Measurements from ENCODE around the gene SOWAHB. TPM values are rescaled to one million over a fixed set of nuclear protein-coding genes. Genes with fewer than 3 reads are reported as not detected.
"Not testable (repeated sequence)": the region's sequence is repeated elsewhere in the genome, so short reads cannot be mapped to it uniquely, and the experiment has no call there.

The SOWAHB gene
- polyA plus RNA-seq, 3 donors = 4.6 to 7.5 (median 4.8) TPM

DNA sequence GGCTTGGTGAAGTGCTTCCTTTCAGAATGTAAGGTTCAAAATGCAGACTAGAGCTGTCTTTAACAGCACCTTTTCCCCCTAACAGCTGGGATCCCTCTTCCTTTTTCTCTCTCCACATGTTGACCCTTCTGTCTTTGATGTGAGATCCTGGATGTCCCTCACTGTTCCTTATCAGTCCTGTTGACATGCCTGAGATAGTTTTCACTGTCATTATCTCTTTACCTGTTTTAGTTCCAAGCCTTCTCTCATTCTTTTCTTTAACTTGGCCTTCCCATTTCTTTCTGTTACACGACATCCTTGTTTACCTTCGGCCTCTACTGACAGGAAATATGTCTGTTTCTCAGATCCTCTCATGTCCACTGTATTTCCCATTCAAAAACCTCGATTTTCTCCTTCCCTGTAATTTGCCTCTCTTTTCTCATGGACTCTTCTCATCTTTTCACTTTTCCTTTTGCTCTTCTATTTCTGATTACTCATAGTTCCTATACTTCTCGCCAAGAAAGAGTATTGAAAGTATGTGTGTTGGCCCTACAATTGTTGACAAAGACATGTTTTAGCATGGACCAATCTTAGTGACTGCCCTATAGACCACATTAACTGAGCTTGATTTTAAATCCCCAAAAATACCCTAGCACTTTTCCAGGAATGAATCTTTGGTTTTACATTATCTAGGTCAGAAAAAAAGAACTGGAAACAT, 1.2 kb upstream of the SOWAHB start:
- no peak for DNase-seq (ENCODE audit: extremely low read depth in 1 of 11, low read depth in 9 of 11, low spot score in 4 of 11)

DNA sequence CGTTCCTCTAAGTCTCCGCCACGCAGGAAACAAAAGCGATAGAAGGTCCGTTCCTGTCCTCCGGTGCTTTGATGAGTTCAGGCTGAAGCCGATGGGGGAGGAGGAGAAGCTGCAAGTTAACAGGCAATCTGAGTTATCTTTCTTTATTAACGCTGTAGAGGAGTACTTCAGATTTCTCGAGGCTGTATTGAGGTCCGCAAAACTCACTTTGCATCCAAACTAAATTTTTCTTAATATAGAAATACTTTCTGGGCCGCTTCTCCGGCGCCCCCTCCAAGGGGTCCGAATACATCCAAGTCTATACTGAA, 395 bp upstream of the SOWAHB start:
- DNase-seq (ENCODE audit: extremely low read depth in 1 of 11, low read depth in 9 of 11, low spot score in 4 of 11) = no peak

DNA sequence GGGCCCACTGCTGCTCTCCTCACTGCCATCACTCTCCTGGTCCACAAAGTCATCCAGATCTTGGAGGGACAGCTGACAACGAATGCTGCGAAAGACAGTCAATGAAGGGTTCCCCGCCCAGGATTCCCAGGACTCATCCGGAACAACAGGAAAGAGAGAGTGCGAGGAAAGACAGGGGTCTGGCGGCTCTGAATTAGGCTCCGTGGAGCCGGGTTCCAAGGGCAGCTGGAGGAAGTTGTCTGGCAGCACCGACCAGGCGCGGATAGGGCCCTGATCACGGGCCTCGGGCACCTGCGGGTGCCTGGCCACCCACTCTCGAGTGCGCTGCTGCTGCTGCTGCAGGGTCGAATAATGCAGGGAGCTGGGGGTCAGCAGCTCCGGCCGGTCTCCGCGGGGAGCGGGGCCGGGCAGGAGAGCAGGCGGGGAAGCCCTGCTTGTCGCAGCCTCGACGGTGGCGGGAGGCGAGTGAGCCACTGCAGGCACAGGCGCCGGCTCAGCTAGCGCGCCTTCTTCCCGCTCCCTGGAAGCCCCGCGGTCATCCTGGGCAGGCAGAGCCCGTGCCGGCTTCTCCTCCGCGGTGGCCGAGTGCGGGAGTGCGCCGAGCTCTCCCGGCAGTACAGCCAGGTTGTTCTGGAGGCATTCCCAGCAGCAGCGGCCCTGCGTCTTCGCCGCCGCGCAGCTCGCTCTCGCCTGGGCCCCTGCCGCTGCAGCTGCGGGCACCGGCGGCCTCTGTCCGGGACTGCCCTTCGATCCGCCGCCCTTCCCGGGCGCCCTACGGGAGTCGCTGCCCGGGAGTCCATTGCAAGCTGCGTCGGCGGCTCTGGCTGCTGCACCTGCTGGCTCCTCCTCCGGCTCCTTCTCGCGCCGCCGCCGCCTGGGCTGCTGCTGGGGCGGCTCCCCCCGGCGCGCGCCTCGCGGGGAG, 1.1 kb downstream of the SOWAHB start:
- peak in 5 of 11 donors; percentile 35 to 48 (median 39) for DNase-seq (ENCODE audit: extremely low read depth in 1 of 11, low read depth in 9 of 11, low spot score in 4 of 11)

DNA sequence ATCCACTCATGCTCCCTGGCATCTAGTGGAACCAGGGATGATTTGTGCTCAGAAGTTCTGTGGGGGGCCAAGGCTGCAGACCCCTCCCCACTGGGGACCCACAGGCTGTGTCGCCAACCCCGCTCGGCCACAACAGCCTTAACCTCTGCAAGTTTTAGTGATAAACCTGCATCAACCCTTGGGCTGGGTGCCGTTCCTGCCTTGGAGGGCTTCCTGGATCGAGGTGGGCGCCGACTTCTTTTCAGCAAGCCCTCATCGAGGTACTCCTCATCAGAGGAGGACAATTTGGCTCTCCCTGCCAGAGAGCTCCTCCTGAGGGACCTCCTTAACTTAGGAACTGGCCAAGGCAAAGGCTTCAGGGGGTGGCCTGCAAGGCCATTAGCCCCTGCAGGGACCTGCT, 1.9 kb downstream of the SOWAHB start:
- DNase-seq (ENCODE audit: extremely low read depth in 1 of 11, low read depth in 9 of 11, low spot score in 4 of 11) = no peak

DNA sequence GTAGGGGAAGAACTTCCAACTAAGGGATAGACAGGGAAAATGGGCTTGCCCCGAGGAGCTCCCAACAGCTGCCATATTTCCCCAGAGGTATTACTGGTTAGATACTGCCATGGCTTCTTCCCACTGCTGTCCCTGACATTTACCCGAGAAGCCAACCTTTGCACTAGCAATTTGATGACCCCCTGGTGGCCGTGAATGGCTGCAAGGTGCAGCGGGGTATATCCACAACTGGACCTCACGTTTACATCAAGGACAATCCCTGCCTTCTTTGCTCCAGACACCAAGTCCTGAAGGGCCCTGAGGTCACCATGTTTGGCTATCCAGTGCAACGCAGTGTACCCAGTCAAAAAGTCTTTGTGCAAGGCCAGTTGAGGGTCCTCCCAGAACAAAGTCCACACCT, 2.3 kb downstream of the SOWAHB start:
- no peak for DNase-seq (ENCODE audit: extremely low read depth in 1 of 11, low read depth in 9 of 11, low spot score in 4 of 11)

DNA sequence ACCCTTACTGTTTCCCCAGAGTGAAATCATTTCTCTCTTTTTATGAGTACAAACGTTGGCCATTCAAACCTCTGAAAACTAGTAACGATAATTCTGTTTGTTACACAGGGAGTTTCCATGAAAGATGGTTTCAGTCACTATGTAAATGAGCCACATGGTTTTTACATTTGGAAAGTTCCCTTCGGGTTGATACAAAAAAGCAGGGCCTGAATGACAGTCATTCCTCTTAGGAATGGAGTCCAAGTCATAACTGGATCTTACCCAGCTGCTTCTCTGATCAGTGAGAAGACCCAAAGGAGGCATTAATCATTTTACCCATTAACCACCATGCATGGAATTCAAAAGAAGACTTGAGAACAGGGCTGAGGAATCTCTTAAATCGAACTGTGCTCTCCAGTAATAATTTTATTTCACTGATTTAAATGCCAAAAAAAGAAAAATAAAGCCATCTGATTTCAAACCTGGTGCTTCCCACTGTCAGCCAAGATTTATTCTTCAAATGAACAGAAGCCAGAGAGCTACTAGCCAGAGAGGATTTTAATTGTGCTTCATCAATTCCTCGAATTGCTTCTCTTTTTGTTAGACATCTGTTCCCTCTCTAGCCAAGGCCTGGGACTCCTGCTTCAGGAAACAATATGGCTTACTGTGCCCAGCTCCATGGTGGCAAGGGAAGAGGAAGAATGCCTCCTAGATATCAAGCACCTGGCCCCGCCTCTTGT, 3.2 kb downstream of the SOWAHB start:
- DNase-seq (ENCODE audit: extremely low read depth in 1 of 11, low read depth in 9 of 11, low spot score in 4 of 11) = peak in 2 of 11 donors; percentile 11 to 33

DNA sequence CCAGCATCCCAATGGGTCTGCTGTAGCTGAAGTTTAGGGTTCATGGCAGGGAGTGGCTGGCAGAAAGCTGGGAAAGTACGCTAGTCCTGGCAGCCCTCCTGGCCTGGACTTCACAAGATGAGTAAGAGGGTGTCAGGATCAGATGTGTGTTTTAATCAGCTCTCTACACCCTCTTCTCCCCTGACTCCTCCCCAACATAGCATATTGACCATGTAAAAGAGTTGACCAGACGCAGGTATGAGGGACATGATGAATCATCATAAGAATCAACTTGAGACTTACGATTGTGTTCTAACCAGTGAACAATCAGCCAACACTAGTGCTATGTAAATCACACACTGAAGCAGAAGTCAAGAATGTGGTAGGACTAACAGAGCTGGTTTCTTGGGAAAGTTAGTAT, 5.3 kb downstream of the SOWAHB start:
- no peak for DNase-seq (ENCODE audit: extremely low read depth in 1 of 11, low read depth in 9 of 11, low spot score in 4 of 11)

DNA sequence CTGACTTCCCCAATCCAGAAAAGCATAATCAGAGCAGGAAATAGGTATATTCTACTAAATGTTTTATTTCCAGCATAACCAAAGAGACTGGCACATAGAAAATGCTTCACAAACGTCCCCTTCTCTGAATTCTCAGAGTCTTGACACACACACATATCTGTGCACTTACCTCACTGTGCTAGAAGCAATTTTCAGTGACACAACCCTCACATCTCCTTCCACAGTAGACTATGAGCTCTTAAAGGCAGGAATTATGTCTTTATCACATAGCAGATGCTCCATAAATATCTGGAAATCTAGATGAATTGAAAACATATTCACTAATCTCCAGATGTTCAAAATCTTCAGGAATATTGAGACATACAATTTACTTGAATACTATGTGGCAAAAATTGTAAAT, 5.9 kb downstream of the SOWAHB start:
- DNase-seq (ENCODE audit: extremely low read depth in 1 of 11, low read depth in 9 of 11, low spot score in 4 of 11) = no peak

DNA sequence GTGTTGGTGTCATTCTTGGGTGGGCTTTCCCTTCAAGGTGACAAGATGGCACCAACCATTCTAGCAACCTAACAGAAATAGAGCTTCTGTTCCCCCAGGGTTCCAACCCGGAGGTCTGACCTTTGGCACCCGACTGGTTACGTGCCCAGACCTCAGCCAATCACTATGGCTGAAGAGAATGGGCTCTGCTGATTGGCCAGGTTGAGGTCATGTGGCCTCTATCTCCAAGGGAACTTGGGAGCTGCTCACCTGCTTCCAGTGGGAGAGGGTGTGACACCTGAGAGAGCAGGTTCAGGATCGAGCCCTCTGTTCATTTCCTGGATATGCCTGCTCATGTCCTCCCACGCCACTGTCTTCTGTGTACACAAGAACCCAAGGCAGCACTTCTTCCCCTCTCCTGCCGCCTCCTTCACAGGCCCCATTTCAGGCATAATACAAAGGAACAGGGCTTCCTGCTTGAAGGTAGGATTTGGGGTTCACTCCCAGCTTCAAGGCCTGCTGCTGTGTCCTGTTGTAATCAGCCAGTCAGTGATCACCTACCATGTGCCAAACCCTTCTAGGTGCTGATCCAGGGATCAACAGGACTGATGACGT, 11.0 kb downstream of the SOWAHB start:
- DNase-seq (ENCODE audit: extremely low read depth in 1 of 11, low read depth in 9 of 11, low spot score in 4 of 11) = no peak

DNA sequence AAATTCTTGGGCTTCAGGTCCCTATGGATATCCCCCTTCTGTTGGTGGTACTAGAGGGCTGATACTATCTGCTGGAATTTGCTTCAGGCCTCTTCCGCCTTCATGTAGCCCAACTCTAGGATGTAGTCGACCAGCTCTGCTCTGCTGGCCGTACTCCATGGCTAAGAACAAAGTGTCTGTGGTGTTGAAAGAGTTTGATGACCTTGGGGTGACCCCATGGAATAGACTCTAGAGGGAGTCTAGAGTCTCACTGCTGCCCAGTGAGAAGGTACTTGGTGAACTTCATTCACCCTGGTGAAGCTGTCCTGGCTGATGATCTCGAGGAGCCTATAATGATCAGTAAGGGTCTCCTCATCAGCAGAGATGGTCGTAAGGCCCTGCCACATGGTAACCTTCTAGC, 11.7 kb downstream of the SOWAHB start:
- no peak for DNase-seq (ENCODE audit: extremely low read depth in 1 of 11, low read depth in 9 of 11, low spot score in 4 of 11)

DNA sequence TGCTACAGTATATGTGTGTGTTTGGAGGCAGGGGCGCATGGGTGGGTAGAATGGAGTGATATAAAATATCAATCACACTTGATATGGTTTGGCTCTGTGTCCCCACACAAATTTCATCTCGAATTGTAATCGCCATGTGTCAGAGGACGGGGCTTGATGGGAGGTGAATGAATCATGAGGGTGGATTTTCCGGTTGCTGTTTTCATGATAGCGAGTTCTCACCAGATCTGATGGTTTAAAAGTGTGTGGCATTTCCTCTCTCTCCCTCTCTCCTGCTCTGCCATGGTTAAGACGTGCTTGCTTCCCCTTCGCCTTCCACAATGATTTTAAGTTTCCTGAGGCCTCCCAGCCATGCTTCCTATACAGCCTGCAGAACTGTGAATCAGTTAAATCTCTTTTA, 14.8 kb downstream of the SOWAHB start:
- DNase-seq (ENCODE audit: extremely low read depth in 1 of 11, low read depth in 9 of 11, low spot score in 4 of 11) = no peak

DNA sequence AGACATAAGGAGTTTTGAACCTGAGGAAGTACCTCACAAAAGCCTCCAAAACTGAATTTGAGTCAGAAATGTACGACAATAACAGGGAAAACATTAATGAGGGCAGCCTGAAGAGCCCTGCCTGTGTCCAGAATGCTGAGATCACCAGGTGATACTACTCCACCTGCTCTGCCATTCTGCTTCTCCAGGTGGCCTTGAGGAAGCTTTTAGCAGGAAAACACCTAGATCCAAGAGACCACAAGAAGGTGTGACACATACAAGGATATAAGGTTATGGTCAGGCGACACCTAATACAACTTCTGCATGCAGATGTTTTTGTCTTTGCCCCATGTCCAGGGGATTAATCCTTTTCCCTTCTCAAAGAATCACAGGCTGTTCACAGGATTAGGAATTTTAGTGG, 15.3 kb downstream of the SOWAHB start:
- no peak for DNase-seq (ENCODE audit: extremely low read depth in 1 of 11, low read depth in 9 of 11, low spot score in 4 of 11)

DNA sequence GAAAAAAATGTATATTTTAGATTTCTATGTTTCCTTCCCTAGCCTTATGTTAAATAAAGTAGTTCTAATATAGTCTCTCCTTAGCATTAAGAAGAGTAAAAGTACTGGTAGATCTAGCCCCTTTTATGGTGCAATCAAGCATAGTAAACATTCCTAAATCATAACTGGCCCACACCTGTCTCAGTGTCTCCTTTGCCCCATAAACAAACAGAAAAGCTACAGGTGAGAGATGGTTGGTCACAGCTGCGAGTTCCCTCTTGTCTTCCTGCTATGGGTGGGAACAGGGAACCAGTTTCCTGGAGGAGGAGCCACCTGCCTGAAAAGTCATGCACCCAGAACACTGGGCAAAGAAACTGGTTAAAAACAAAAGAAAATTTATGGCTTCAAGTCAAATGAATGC, 16.6 kb downstream of the SOWAHB start:
- no peak for DNase-seq (ENCODE audit: extremely low read depth in 1 of 11, low read depth in 9 of 11, low spot score in 4 of 11)

DNA sequence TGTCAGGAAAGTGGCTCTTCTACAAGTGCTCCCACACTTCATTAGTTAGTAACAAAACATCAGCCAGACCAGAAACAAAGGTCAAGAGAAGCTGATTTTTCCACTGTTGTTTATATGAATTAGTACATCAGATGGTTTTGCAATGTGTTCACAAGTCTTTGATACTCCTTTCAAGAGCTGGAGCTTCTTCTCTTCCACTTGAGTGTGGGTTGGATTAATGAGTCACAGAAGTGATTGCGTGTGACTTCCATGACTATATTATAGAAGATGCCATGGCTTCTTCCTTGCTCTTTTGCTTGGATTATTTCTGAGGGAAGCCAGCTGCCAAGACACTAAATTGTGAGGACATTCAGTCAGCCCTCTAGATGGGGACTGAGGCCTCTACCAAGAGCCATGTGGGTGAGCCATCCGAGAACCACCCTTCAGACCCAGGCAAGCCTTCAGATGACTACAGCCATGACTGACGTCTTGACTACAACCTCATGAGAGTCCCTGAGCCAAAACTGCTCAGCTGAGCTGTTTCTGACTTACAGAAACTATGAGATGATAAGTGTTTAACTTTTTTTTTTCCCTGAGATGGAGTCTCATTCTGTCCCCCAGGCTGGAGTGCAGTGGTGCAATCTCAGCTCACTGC, 18.1 kb downstream of the SOWAHB start:
- no peak for DNase-seq (ENCODE audit: extremely low read depth in 1 of 11, low read depth in 9 of 11, low spot score in 4 of 11)

DNA sequence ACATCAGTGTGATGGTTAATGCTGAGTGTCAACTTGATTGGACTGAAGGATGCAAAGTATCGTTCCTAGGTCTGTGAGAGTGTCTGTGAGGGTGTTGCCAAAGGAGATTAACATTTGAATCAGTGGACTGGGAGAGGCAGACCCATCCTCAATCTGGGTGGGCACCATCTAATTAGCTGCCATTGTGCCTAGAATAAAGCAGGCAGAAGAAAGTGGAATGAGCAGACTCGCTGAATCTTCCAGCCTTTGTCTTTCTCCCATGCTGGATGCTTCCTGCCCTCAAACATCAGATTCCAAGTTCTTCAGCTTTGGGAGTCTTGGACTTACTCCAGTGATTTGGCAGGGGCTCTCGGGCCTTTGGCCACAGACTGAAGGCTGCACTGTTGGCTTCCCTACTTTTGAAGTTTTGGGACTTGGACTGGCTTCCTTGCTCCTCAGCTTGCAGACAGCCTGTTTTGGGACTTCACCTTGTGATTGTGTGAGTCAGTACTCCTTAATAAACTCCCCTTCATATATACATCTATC, 19.2 kb downstream of the SOWAHB start:
- not testable (repeated sequence) for DNase-seq (ENCODE audit: extremely low read depth in 1 of 11, low read depth in 9 of 11, low spot score in 4 of 11)

DNA sequence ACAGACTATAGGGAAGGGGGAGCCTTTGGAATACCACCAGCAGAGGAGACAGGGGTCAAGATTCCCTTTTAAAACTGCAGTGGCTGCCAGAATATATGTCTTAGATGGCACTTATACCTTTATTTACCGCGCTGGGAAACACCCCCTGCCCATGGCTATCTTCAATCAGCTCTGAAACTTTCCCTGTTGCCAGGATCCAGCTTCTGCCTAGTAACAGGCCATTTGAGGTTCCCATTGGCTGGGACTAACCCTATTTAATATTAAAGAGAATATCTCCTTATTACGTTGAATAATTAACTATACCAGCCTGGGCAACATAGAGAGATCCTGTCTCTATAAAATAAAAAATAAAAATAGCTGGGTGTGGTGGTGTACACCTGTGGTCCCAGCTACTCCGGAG, 23.8 kb downstream of the SOWAHB start:
- DNase-seq (ENCODE audit: extremely low read depth in 1 of 11, low read depth in 9 of 11, low spot score in 4 of 11) = no peak

DNA sequence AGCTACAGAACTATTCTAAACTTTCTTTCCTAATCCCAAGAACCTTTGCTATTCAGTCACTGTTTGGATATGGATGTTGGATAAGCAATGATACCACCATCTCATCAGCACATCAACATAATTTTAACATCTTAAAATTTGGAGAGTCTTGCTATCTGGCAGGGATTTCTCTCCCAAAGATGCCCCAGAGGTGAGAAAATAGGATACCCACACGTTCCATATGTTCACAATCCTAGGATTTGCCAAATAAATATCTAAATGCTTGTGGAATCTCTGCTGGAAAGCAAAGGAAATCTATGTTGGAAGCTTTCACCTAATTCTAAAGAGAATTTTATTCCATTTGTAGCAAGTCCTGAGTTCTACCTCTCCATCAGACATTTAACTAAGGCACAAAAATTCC, 24.4 kb downstream of the SOWAHB start:
- DNase-seq (ENCODE audit: extremely low read depth in 1 of 11, low read depth in 9 of 11, low spot score in 4 of 11) = no peak

DNA sequence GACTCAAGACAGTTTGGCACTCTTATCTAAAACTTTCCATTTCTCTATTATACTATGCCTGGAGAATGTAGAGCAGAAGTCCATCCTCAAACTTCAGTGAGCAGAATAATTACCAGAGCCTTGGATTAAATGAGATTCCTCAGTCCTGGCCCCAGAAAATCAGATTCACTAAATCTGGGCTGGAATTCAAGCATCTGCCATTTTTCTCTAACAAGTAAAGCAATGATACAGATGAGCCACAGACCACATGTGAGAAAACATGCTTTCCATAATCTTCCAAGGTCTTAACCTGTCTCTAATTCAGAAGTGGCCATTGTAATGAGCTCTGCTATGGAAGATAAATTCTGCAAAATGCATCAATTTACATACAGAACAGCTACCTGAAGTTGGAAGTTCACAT, 25.4 kb downstream of the SOWAHB start:
- no peak for DNase-seq (ENCODE audit: extremely low read depth in 1 of 11, low read depth in 9 of 11, low spot score in 4 of 11)

DNA sequence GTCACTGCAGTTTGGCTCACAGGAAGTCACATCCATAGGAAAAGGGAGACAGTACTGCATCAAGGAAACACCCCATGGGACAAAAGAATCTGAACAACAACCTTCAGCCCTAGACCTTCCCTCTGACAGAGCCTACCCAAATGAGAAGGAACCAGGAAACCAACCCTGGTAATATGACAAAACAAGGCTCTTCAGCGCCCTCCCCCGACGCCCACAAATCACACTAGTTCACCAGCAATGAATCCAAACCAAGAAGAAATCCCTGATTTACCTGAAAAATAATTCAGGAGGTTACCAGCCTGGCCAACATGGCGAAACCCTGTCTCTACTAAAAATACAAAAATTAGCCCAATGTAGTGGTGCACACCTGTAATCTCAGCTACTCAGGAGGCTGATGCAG, 29.2 kb downstream of the SOWAHB start:
- DNase-seq (ENCODE audit: extremely low read depth in 1 of 11, low read depth in 9 of 11, low spot score in 4 of 11) = not testable (repeated sequence)
